A673 (cell line): ENCODE data around the gene RFFL.

ENCODE experiments used
- CTCF ChIP-seq: fragments of 300-800, 200-600 bp; sonication (generic); conservative IDR thresholded peaks from 2 replicates; pipeline ENCODE4 v1.5.1; 2017; ENCODE audit warnings: low read depth, mild to moderate bottlenecking, antibody characterized with exemption, low read length, moderate library complexity, mixed read lengths
- EZH2 ChIP-seq: fragments of 200-600 bp; sonication (generic); IDR thresholded peaks from 2 replicates; pipeline ENCODE4 v1.6.1; 2017; ENCODE audit warnings: borderline replicate concordance, low read depth, mild to moderate bottlenecking, mixed read lengths, antibody characterized with exemption, low read length; ENCODE audit not compliant: poor library complexity, severe bottlenecking

- no peak for TF ChIP-seq CTCF
- TF ChIP-seq EZH2: no peak
Measured at GRCh38 chr17:34961093-34961911, 102.2 kb downstream of the RFFL start, which contains the start of the genes CCT6B and ZNF830.
